ENCODE data around the gene METTL23. TPM values are rescaled to one million over a fixed set of nuclear protein-coding genes. Genes with fewer than 3 reads are reported as not detected.
A peak's percentile ranks its signal among the peaks of the same experiment; 100 is the strongest.

The METTL23 gene
- total RNA-seq, 1 donor from 2014 or later, result 31.2 TPM

GRCh38 chr17:76702076-76702475, 24.6 kb upstream of the METTL23 start:
- no peak for TF ChIP-seq CTCF (IDR thresholded peaks at IDR 0.05)
- intact Hi-C loops (cut with DNase I), result no loop called here
- peaks cover 17 to 52% of the 10 kb centered on the region in 2 donors for H3K4me1 ChIP-seq

GRCh38 chr17:76702941-76703637, 23.6 kb upstream of the METTL23 start:
- DNase-seq (ENCODE audit: low spot score in 2 of 2), result no peak
- H3K36me3 ChIP-seq, result no peaks in the 10 kb centered on the region
- no peak for TF ChIP-seq CTCF (IDR thresholded peaks at IDR 0.05)
- H3K27me3 ChIP-seq, result no peaks in the 10 kb centered on the region
- no peak overlapping the region for H3K4me3 ChIP-seq
- no peaks in the 10 kb centered on the region for H3K9me3 ChIP-seq
- H3K4me1 ChIP-seq, result peaks cover 15 to 50% of the 10 kb centered on the region in 2 donors
- H3K27ac ChIP-seq, result peak overlapping the region; percentile 90 to 93
- intact Hi-C loops (cut with DNase I), result no loop called here

More at GRCh38 chr17:76702076-76702475, 24.6 kb upstream of the METTL23 start:
- Histone ChIP-seq H3K9me3 (no peaks in the 10 kb centered on the region), H3K36me3 (no peaks in the 10 kb centered on the region), H3K4me3 (no peak overlapping the region), H3K27ac (peak overlapping the region; percentile 90 to 93), H3K27me3 (no peaks in the 10 kb centered on the region)
- no peak for DNase-seq (ENCODE audit: low spot score in 2 of 2)

GRCh38 chr17:76704805-76705204, 21.8 kb upstream of the METTL23 start:
- no peak for TF ChIP-seq CTCF (IDR thresholded peaks at IDR 0.05)
- Histone ChIP-seq H3K4me3 (no peak overlapping the region), H3K27me3 (no peaks in the 10 kb centered on the region), H3K4me1 (peaks cover 9 to 42% of the 10 kb centered on the region in 2 donors), H3K36me3 (no peaks in the 10 kb centered on the region), H3K27ac (peak overlapping the region; percentile 40 to 53), H3K9me3 (no peaks in the 10 kb centered on the region)
- no peak for DNase-seq (ENCODE audit: low spot score in 2 of 2)
- intact Hi-C loops (cut with DNase I), result no loop called here

- Histone ChIP-seq H3K9me3 (no peaks in the 10 kb centered on the region), H3K27me3 (no peaks in the 10 kb centered on the region), H3K36me3 (no peaks in the 10 kb centered on the region), H3K4me1 (peaks cover 4 to 35% of the 10 kb centered on the region in 2 donors), H3K27ac (peak overlapping the region; percentile 49 to 96), H3K4me3 (no peak overlapping the region)
- DNase-seq (ENCODE audit: low spot score in 2 of 2), result no peak
- intact Hi-C loops (cut with DNase I), result no loop called here
- no peak for TF ChIP-seq CTCF (IDR thresholded peaks at IDR 0.05)
These were observed 19.8 kb upstream of the METTL23 start for GRCh38 chr17:76706817-76707216.

- peak overlapping the region; percentile 44 to 85 for H3K4me3 ChIP-seq
- peak in 2 of 3 experiments; percentile 5 to 42 for TF ChIP-seq CTCF (IDR thresholded peaks at IDR 0.05)
- H3K9me3 ChIP-seq, result no peaks in the 10 kb centered on the region
- H3K27ac ChIP-seq, result peak overlapping the region; percentile 96 to 97
- no peaks in the 10 kb centered on the region for H3K27me3 ChIP-seq
- H3K36me3 ChIP-seq, result peaks cover 0 to 6% of the 10 kb centered on the region in 2 donors
- DNase-seq (ENCODE audit: low spot score in 2 of 2), result no peak
- peaks cover 4 to 36% of the 10 kb centered on the region in 2 donors for H3K4me1 ChIP-seq
- intact Hi-C loops (cut with DNase I), result no loop called here
These were observed 18.4 kb upstream of the METTL23 start for GRCh38 chr17:76707985-76708807.

Data from ascending aorta (tissue), 2 donors.